ENCODE data around the gene SIPA1L3. TPM values are rescaled to one million over a fixed set of nuclear protein-coding genes. Genes with fewer than 3 reads are reported as not detected.
A peak's percentile ranks its signal among the peaks of the same experiment; 100 is the strongest.

The SIPA1L3 gene
- total RNA-seq, 1 experiment from 2014 or later, result 10.5 TPM

- DNase-seq (ENCODE audit: low read depth), result no peak
Measured at GRCh38 chr19:37995346-37995745, 88.3 kb downstream of the SIPA1L3 start.

GRCh38 chr19:37997911-37998344 is 90.9 kb downstream of the SIPA1L3 start:
- DNase-seq (ENCODE audit: low read depth), result peak; percentile 97

- no peak for DNase-seq (ENCODE audit: low read depth)
Measured at GRCh38 chr19:37998801-37999308, 91.8 kb downstream of the SIPA1L3 start.

GRCh38 chr19:37999309-38000213 is 92.6 kb downstream of the SIPA1L3 start:
- DNase-seq (ENCODE audit: low read depth), result peak; percentile 100

GRCh38 chr19:38001158-38001781 is 94.3 kb downstream of the SIPA1L3 start:
- DNase-seq (ENCODE audit: low read depth), result no peak

GRCh38 chr19:38003438-38004185 is 96.6 kb downstream of the SIPA1L3 start:
- peak; percentile 99 for DNase-seq (ENCODE audit: low read depth)

GRCh38 chr19:38004186-38004520 is 97.1 kb downstream of the SIPA1L3 start:
- no peak for DNase-seq (ENCODE audit: low read depth)

GRCh38 chr19:38004521-38005223 is 97.7 kb downstream of the SIPA1L3 start:
- peak; percentile 99 for DNase-seq (ENCODE audit: low read depth)

GRCh38 chr19:38005224-38005614 is 98.2 kb downstream of the SIPA1L3 start:
- no peak for DNase-seq (ENCODE audit: low read depth)

- DNase-seq (ENCODE audit: low read depth), result no peak
Measured at GRCh38 chr19:38006361-38007045, 99.5 kb downstream of the SIPA1L3 start.

- DNase-seq (ENCODE audit: low read depth), result no peak
Measured at GRCh38 chr19:38009650-38010242, 102.7 kb downstream of the SIPA1L3 start.

- DNase-seq (ENCODE audit: low read depth), result no peak
Measured at GRCh38 chr19:38011426-38011825, 104.4 kb downstream of the SIPA1L3 start.

- no peak for DNase-seq (ENCODE audit: low read depth)
Measured at GRCh38 chr19:38012290-38012689, 105.3 kb downstream of the SIPA1L3 start.

GRCh38 chr19:38012944-38013343 is 105.9 kb downstream of the SIPA1L3 start:
- DNase-seq (ENCODE audit: low read depth), result no peak

- no peak for DNase-seq (ENCODE audit: low read depth)
Measured at GRCh38 chr19:38013913-38014580, 107.0 kb downstream of the SIPA1L3 start.

- no peak for DNase-seq (ENCODE audit: low read depth)
Measured at GRCh38 chr19:38015216-38015615, 108.2 kb downstream of the SIPA1L3 start.

GRCh38 chr19:38015761-38016160 is 108.8 kb downstream of the SIPA1L3 start:
- no peak for DNase-seq (ENCODE audit: low read depth)

GRCh38 chr19:38017401-38018151 is 110.6 kb downstream of the SIPA1L3 start:
- DNase-seq (ENCODE audit: low read depth), result no peak

- no peak for DNase-seq (ENCODE audit: low read depth)
Measured at GRCh38 chr19:38018694-38019395, 111.8 kb downstream of the SIPA1L3 start.

Data from RPMI7951 (cell line).